ENCODE data around the gene SCN10A.

GRCh38 chr3:38792983-38793382 is 23.0 kb downstream of the SCN10A start:
- no peak for TF ChIP-seq CTCF (IDR thresholded peaks at IDR 0.05)
- TF ChIP-seq POLR2AphosphoS5 (IDR thresholded peaks at IDR 0.05): no peak
- no peak for TF ChIP-seq POLR2A (IDR thresholded peaks at IDR 0.05)

All from suprapubic skin (tissue), 4 donors.